Measurements from ENCODE around the gene ECEL1. TPM values are rescaled to one million over a fixed set of nuclear protein-coding genes. Genes with fewer than 3 reads are reported as not detected.

The ECEL1 gene
- total RNA-seq, 3 donors from 2014 or later (not counting 1 experiment from before 2014, with no cell fraction given): not detected

- peaks cover 14 to 39% of the 10 kb centered on the region in 2 donors for H3K27me3 Mint-ChIP-seq (ENCODE audit: low read depth in 2 of 2)
- intact Hi-C loops (cut with micrococcal nuclease): no loop called here
Observed at GRCh38 chr2:232502911-232503808, 15.5 kb upstream of the ECEL1 start.

GRCh38 chr2:232502511-232502910 is 14.9 kb upstream of the ECEL1 start:
- intact Hi-C loops (cut with micrococcal nuclease): no loop called here
- Mint-ChIP-seq H3K4me1 (peaks cover 0 to 8% of the 10 kb centered on the region in 2 donors), H3K9me3 (no peaks in the 10 kb centered on the region), H3K36me3 (no peaks in the 10 kb centered on the region), H3K4me3 (peak overlapping the region; percentile 45), H3K27ac (no peak overlapping the region), H3K27me3 (ENCODE audit: low read depth in 2 of 2) (peaks cover 14 to 36% of the 10 kb centered on the region in 2 donors)
- peaks cover 3% of the 10 kb centered on the region for H3K4me1 ChIP-seq (ENCODE audit: control insufficient read depth, insufficient read depth, low read length)
- H3K27ac ChIP-seq (ENCODE audit: low read length): no peak overlapping the region
- no peak for TF ChIP-seq CTCF (IDR thresholded peaks at IDR 0.05)
- H3K36me3 ChIP-seq (ENCODE audit: control insufficient read depth, insufficient read depth, low read length): no peaks in the 10 kb centered on the region
- no peak overlapping the region for H3K4me3 ChIP-seq (ENCODE audit: low read length)
- WGBS (ENCODE audit: insufficient coverage): 11% methylated on average over 16 of the region's 21 CpGs
- H3K9me3 ChIP-seq (ENCODE audit: control insufficient read depth, insufficient read depth, low read length): no peaks in the 10 kb centered on the region
- peak in 1 of 2 donors; percentile 67 for DNase-seq
- peak; percentile 11 to 37 (median 26) for ATAC-seq
- H3K27me3 ChIP-seq (ENCODE audit: control insufficient read depth, insufficient read depth, low read length): peaks cover 17% of the 10 kb centered on the region

More at GRCh38 chr2:232502911-232503808, 15.5 kb upstream of the ECEL1 start:
- Mint-ChIP-seq H3K4me3 (peak overlapping the region; percentile 9), H3K36me3 (no peaks in the 10 kb centered on the region), H3K27ac (no peak overlapping the region), H3K4me1 (peaks cover 0 to 8% of the 10 kb centered on the region in 2 donors), H3K9me3 (no peaks in the 10 kb centered on the region)
- peaks cover 3% of the 10 kb centered on the region for H3K4me1 ChIP-seq (ENCODE audit: control insufficient read depth, insufficient read depth, low read length)
- peak; percentile 34 to 77 (median 77) for ATAC-seq
- no peak overlapping the region for H3K27ac ChIP-seq (ENCODE audit: low read length)
- TF ChIP-seq CTCF (IDR thresholded peaks at IDR 0.05): no peak
- no peak overlapping the region for H3K4me3 ChIP-seq (ENCODE audit: low read length)
- 2% methylated on average over 75 of the region's 75 CpGs for WGBS (ENCODE audit: insufficient coverage)
- no peaks in the 10 kb centered on the region for H3K9me3 ChIP-seq (ENCODE audit: control insufficient read depth, insufficient read depth, low read length)
- peaks cover 17% of the 10 kb centered on the region for H3K27me3 ChIP-seq (ENCODE audit: control insufficient read depth, insufficient read depth, low read length)
- peak; percentile 28 to 69 for DNase-seq
- no peaks in the 10 kb centered on the region for H3K36me3 ChIP-seq (ENCODE audit: control insufficient read depth, insufficient read depth, low read length)

GRCh38 chr2:232501794-232502390 is 14.3 kb upstream of the ECEL1 start:
- H3K27ac Mint-ChIP-seq: no peak overlapping the region
- DNase-seq: no peak
- WGBS (ENCODE audit: insufficient coverage): 56% methylated on average over 9 of the region's 10 CpGs

More at GRCh38 chr2:232501794-232502390, 14.3 kb upstream of the ECEL1 start:
- Mint-ChIP-seq H3K4me1 (peaks cover 0 to 8% of the 10 kb centered on the region in 2 donors), H3K27me3 (ENCODE audit: low read depth in 2 of 2) (peaks cover 14 to 36% of the 10 kb centered on the region in 2 donors), H3K36me3 (no peaks in the 10 kb centered on the region), H3K9me3 (no peaks in the 10 kb centered on the region), H3K4me3 (no peak overlapping the region)
- Histone ChIP-seq H3K27me3 (ENCODE audit: control insufficient read depth, insufficient read depth, low read length) (peaks cover 17% of the 10 kb centered on the region), H3K27ac (ENCODE audit: low read length) (no peak overlapping the region), H3K36me3 (ENCODE audit: control insufficient read depth, insufficient read depth, low read length) (no peaks in the 10 kb centered on the region), H3K4me3 (ENCODE audit: low read length) (no peak overlapping the region), H3K9me3 (ENCODE audit: control insufficient read depth, insufficient read depth, low read length) (no peaks in the 10 kb centered on the region), H3K4me1 (ENCODE audit: control insufficient read depth, insufficient read depth, low read length) (peaks cover 3% of the 10 kb centered on the region)
- intact Hi-C loops (cut with micrococcal nuclease): no loop called here
- no peak for ATAC-seq
- TF ChIP-seq CTCF (IDR thresholded peaks at IDR 0.05): no peak

Measured in natural killer cell (primary cell).